Neural cell (in vitro differentiated cells): Measurements from ENCODE around the gene FLRT2. TPM values are rescaled to one million over a fixed set of nuclear protein-coding genes. Genes with fewer than 3 reads are reported as not detected.
A peak's percentile ranks its signal among the peaks of the same experiment; 100 is the strongest.

Experiments used
- H2AFZ ChIP-seq: fragments of 200-600, 300-800 bp; sonication (generic), shearing (Covaris generic); 2 replicates; pipeline ENCODE4 v1.6.0; 2014; ENCODE audit warnings: low read depth, mild to moderate bottlenecking, antibody characterized with exemption, low read length, moderate library complexity
- H3F3A ChIP-seq: fragments of 200-600 bp; shearing (Covaris generic); 2 replicates; pipeline ENCODE4 v1.6.1; 2016; ENCODE audit warnings: mild to moderate bottlenecking, moderate library complexity, mixed read lengths, antibody characterized with exemption, low read length; ENCODE audit not compliant: insufficient read depth, poor library complexity, severe bottlenecking
- H3K27ac ChIP-seq: fragments of 200-600, 300-800 bp; sonication (generic), shearing (Covaris generic); 2 replicates; pipeline ENCODE4 v1.5.1; 2014; ENCODE audit warnings: mild to moderate bottlenecking, low read length, moderate library complexity
- H3K27me3 ChIP-seq: fragments of 300-800, 200-600 bp; sonication (generic), shearing (Covaris generic); 2 replicates; pipeline ENCODE4 v1.6.0; 2014; ENCODE audit warnings: mild to moderate bottlenecking, low read depth, low read length, moderate library complexity; ENCODE audit not compliant: insufficient read depth
- H3K36me3 ChIP-seq: fragments of 300-800, 200-600 bp; sonication (generic), shearing (Covaris generic); 2 replicates; pipeline ENCODE4 v1.5.1; 2014; ENCODE audit warnings: mild to moderate bottlenecking, antibody characterized with exemption, low read length, moderate library complexity; ENCODE audit not compliant: insufficient read depth
- H3K4me2 ChIP-seq: fragments of 300-800, 200-600 bp; sonication (generic), shearing (Covaris generic); 2 replicates; pipeline ENCODE4 v1.6.0; 2014; ENCODE audit warnings: mild to moderate bottlenecking, low read length
- H3K4me3 ChIP-seq: fragments of 300-800, 200-600 bp; sonication (generic), shearing (Covaris generic); 2 replicates; pipeline ENCODE4 v1.5.1; 2014; ENCODE audit warnings: mild to moderate bottlenecking, low read length, moderate library complexity
- H3K79me2 ChIP-seq: fragments of 200-600 bp; shearing (Covaris generic); replicated peaks from 2 replicates; pipeline ENCODE4 v1.6.0; 2014; ENCODE audit warnings: mild to moderate bottlenecking, low read length, moderate library complexity; ENCODE audit not compliant: insufficient read depth
- H3K9ac ChIP-seq: fragments of 300-800, 200-600 bp; sonication (generic), shearing (Covaris generic); 2 replicates; pipeline ENCODE4 v1.6.1; 2016; ENCODE audit warnings: mild to moderate bottlenecking, low read length, mixed read lengths
- H3K9me2 ChIP-seq: fragments of 200-600 bp; shearing (Covaris generic); 2 replicates; pipeline ENCODE4 v1.6.1; 2016; ENCODE audit warnings: mild to moderate bottlenecking, low read length, mixed read lengths; ENCODE audit not compliant: insufficient read depth
- H3K9me3 ChIP-seq: fragments of 200-600, 300-800 bp; sonication (generic), shearing (Covaris generic); 2 replicates; pipeline ENCODE4 v1.6.1; 2016; ENCODE audit warnings: mild to moderate bottlenecking, mixed run types, low read length, moderate library complexity, mixed read lengths
- H4K20me1 ChIP-seq: fragments of 200-600 bp; shearing (Covaris generic); 2 replicates; pipeline ENCODE4 v1.6.1; 2016; ENCODE audit warnings: mild to moderate bottlenecking, mixed run types; ENCODE audit not compliant: insufficient read depth
- EP300 ChIP-seq: fragments of 450-650 bp; conservative IDR thresholded peaks from 2 replicates; pipeline ENCODE4 v1.6.1; 2014; ENCODE audit warnings: antibody characterized with exemption, mild to moderate bottlenecking, moderate library complexity; ENCODE audit not compliant: poor library complexity, severe bottlenecking
- EZH2 ChIP-seq: fragments of 200-600, 300-800 bp; shearing (Covaris generic), sonication (generic); IDR thresholded peaks from 2 replicates; pipeline ENCODE4 v1.6.1; 2014; ENCODE audit warnings: antibody characterized with exemption, low read length, borderline replicate concordance, mild to moderate bottlenecking; ENCODE audit not compliant: insufficient read depth, poor library complexity, severe bottlenecking
- MXI1 ChIP-seq: fragments of 450-650 bp; conservative IDR thresholded peaks from 2 replicates; pipeline ENCODE4 v1.6.1; 2014; ENCODE audit warnings: antibody characterized with exemption, mild to moderate bottlenecking; ENCODE audit not compliant: poor library complexity, severe bottlenecking
- POLR2AphosphoS5 ChIP-seq: IDR thresholded peaks from 2 replicates; pipeline ENCODE4 v1.6.1; 2012
- RAD21 ChIP-seq: fragments of 450-650 bp; conservative IDR thresholded peaks from 2 replicates; pipeline ENCODE4 v1.6.1; 2014; ENCODE audit warnings: antibody characterized with exemption, mild to moderate bottlenecking, moderate library complexity
- REST ChIP-seq: IDR thresholded peaks from 2 replicates; pipeline ENCODE4 v1.6.1; 2012; ENCODE audit warnings: borderline replicate concordance
- SMC3 ChIP-seq: fragments of 450-650 bp; conservative IDR thresholded peaks from 2 replicates; pipeline ENCODE4 v1.6.1; 2014; ENCODE audit warnings: antibody characterized with exemption, mild to moderate bottlenecking, moderate library complexity; ENCODE audit not compliant: poor library complexity
- TAF1 ChIP-seq: IDR thresholded peaks from 2 replicates; pipeline ENCODE4 v1.6.1; 2012; ENCODE audit warnings: low read depth
- polyA plus RNA-seq: library from polyadenylated mRNA; depleted of rRNA; stranded (reverse); fragments of >200 nt; gene quantifications from 2 replicates; pipeline ENCODE4 v1.2.3, GENCODE V29; 2014
- TF ChIP-seq, protein P1 (sequence below): fragments of 450-650 bp; IDR thresholded peaks from 2 replicates; pipeline ENCODE4 v1.5.1; 2014; ENCODE audit warnings: antibody characterized with exemption, mild to moderate bottlenecking, moderate library complexity; ENCODE audit not compliant: poor library complexity, severe bottlenecking

Gene FLRT2
- polyA plus RNA-seq, 1 donor from 2014 or later: 5.1 TPM

GRCh38 chr14:85530626-85531025 lies 682 bp downstream of the FLRT2 start:
- Histone ChIP-seq H3F3A (peaks cover 6% of the 10 kb centered on the region), H2AFZ (no peak overlapping the region), H3K27me3 (peaks cover 57% of the 10 kb centered on the region), H3K4me3 (peak overlapping the region; percentile 85), H3K9me3 (no peaks in the 10 kb centered on the region), H3K79me2 (peaks cover 8% of the 10 kb centered on the region), H3K9me2 (no peaks in the 10 kb centered on the region), H4K20me1 (no peaks in the 10 kb centered on the region), H3K36me3 (no peaks in the 10 kb centered on the region), H3K9ac (peak overlapping the region; percentile 64), H3K4me2 (peak overlapping the region; percentile 81), H3K27ac (no peak overlapping the region)
- TF ChIP-seq EP300 (no peak), SMC3 (no peak), EZH2 (no peak), POLR2AphosphoS5 (no peak), RAD21 (no peak), TAF1 (no peak), REST (no peak), MXI1 (no peak)
- TF ChIP-seq, protein P1, sequence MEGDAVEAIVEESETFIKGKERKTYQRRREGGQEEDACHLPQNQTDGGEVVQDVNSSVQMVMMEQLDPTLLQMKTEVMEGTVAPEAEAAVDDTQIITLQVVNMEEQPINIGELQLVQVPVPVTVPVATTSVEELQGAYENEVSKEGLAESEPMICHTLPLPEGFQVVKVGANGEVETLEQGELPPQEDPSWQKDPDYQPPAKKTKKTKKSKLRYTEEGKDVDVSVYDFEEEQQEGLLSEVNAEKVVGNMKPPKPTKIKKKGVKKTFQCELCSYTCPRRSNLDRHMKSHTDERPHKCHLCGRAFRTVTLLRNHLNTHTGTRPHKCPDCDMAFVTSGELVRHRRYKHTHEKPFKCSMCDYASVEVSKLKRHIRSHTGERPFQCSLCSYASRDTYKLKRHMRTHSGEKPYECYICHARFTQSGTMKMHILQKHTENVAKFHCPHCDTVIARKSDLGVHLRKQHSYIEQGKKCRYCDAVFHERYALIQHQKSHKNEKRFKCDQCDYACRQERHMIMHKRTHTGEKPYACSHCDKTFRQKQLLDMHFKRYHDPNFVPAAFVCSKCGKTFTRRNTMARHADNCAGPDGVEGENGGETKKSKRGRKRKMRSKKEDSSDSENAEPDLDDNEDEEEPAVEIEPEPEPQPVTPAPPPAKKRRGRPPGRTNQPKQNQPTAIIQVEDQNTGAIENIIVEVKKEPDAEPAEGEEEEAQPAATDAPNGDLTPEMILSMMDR: no peak

- H3F3A ChIP-seq: peaks cover 6% of the 10 kb centered on the region
- peak overlapping the region; percentile 64 for H3K9ac ChIP-seq
- TF ChIP-seq EP300: no peak
- no peak for TF ChIP-seq REST
- TF ChIP-seq POLR2AphosphoS5: no peak
- TF ChIP-seq, protein P1: no peak
- no peak for TF ChIP-seq TAF1
- TF ChIP-seq EZH2: no peak
- no peak for TF ChIP-seq RAD21
- no peak for TF ChIP-seq MXI1
- no peak for TF ChIP-seq SMC3
- H3K27ac ChIP-seq: no peak overlapping the region
- peak overlapping the region; percentile 85 for H3K4me3 ChIP-seq
- H3K9me2 ChIP-seq: no peaks in the 10 kb centered on the region
- no peaks in the 10 kb centered on the region for H3K9me3 ChIP-seq
- H2AFZ ChIP-seq: no peak overlapping the region
- peaks cover 8% of the 10 kb centered on the region for H3K79me2 ChIP-seq
- H3K27me3 ChIP-seq: peaks cover 57% of the 10 kb centered on the region
- peak overlapping the region; percentile 81 for H3K4me2 ChIP-seq
- no peaks in the 10 kb centered on the region for H3K36me3 ChIP-seq
- no peaks in the 10 kb centered on the region for H4K20me1 ChIP-seq
Observed at GRCh38 chr14:85531141-85531586, 1.2 kb downstream of the FLRT2 start.
